GM12865 (cell line): ENCODE results near the gene WDCP.
"Not testable (repeated sequence)": the region's sequence is repeated elsewhere in the genome, so short reads cannot be mapped to it uniquely, and the experiment has no call there.

ENCODE experiments used
- DNase-seq: peaks from one replicate; pipeline ENCODE4 v3.0.0; 2010; ENCODE audit warnings: low read depth
- H3K4me3 ChIP-seq: 2 replicates; pipeline ENCODE4 v1.5.1; 2011; ENCODE audit warnings: mild to moderate bottlenecking, low read depth, low read length, control low read depth
- TF ChIP-seq, protein P1 (sequence below): IDR thresholded peaks from 2 replicates; pipeline ENCODE4 v1.5.1; 2011; ENCODE audit warnings: low read length, control low read depth, low read depth, inconsistent platforms; ENCODE audit not compliant: insufficient read depth; ENCODE audit errors: missing control alignments

WDCP gene

GRCh38 chr2:24049485-24050021, 2.4 kb upstream of the WDCP start, which contains the start of gene FKBP1B:
FKBP1B (plus strand) TSS chr2:24049741; CDS start chr2:24049850, 109 bp downstream.
- TF ChIP-seq, protein P1, sequence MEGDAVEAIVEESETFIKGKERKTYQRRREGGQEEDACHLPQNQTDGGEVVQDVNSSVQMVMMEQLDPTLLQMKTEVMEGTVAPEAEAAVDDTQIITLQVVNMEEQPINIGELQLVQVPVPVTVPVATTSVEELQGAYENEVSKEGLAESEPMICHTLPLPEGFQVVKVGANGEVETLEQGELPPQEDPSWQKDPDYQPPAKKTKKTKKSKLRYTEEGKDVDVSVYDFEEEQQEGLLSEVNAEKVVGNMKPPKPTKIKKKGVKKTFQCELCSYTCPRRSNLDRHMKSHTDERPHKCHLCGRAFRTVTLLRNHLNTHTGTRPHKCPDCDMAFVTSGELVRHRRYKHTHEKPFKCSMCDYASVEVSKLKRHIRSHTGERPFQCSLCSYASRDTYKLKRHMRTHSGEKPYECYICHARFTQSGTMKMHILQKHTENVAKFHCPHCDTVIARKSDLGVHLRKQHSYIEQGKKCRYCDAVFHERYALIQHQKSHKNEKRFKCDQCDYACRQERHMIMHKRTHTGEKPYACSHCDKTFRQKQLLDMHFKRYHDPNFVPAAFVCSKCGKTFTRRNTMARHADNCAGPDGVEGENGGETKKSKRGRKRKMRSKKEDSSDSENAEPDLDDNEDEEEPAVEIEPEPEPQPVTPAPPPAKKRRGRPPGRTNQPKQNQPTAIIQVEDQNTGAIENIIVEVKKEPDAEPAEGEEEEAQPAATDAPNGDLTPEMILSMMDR = no peak
- DNase-seq = peak; percentile 69
- peak within 1 kb of the TSS; percentile 70 for H3K4me3 ChIP-seq

GRCh38 chr2:24048769-24049484, 1.7 kb upstream of the WDCP start:
- peak overlapping the region; percentile 70 for H3K4me3 ChIP-seq
- no peak for DNase-seq
- TF ChIP-seq, protein P1 = no peak

- TF ChIP-seq, protein P1 = no peak
- DNase-seq = no peak
- H3K4me3 ChIP-seq = no peak overlapping the region; the same call in 1 of the 2 replicates
Measured at GRCh38 chr2:24047703-24048033, 477 bp upstream of the WDCP start.

- TF ChIP-seq, protein P1 = no peak
- H3K4me3 ChIP-seq = peak overlapping the region; percentile 91
- DNase-seq = no peak
Measured at GRCh38 chr2:24046599-24046929, 627 bp downstream of the WDCP start.

DNA sequence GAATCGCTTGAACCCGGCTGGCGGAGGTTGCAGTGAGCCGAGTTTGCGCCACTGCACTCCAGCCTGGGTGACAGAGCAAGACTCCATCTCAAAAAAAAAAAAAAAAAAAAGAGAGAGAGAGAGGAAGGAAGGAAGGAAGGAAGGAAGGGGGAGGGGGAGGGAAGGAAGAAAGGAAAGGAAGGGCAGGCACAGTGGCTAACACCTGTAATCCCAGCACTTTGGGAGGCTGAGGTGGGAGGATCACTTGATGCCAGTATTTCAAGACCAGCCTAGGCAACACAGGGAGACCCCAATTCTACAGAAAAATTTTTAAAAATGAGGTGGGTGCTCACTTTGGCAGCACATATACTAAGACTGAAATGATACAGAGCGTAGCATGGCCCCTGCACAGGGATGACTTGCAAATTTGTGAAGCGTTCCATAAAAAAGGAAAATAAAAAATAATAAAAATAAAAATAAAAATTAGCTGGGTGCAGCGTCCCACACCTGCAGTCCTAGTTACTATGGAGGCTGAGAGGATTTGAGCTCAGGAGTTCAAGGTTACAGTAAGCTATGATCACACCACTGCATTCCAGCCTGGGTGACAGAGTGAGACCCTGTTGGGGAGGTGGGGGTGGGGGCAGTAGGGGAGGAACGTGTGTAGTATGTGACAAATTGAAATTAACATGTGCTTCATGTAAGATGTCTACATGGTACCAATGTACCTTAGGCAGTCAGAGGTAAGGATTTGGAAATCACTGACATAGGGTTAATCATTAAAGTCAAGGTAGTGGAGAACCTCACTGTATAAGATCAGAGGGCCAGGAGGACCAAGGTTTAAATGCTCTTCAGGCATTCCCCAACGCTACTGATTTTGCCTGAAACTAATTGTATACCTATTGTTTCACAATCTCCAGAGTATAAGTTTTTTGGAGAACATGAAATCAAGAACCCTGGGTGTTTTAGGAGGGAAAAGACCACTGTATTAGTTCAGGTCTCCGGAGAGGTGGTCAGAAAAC, 1.4 kb downstream of the WDCP start:
- peak overlapping the region; percentile 91 for H3K4me3 ChIP-seq

GRCh38 chr2:24043133-24043532, 4.1 kb downstream of the WDCP start:
- DNase-seq, H3K4me3 ChIP-seq: not testable (repeated sequence)

More for the DNA sequence above, 1.4 kb downstream of the WDCP start:
- no peak for DNase-seq
- TF ChIP-seq, protein P1 = no peak

DNA sequence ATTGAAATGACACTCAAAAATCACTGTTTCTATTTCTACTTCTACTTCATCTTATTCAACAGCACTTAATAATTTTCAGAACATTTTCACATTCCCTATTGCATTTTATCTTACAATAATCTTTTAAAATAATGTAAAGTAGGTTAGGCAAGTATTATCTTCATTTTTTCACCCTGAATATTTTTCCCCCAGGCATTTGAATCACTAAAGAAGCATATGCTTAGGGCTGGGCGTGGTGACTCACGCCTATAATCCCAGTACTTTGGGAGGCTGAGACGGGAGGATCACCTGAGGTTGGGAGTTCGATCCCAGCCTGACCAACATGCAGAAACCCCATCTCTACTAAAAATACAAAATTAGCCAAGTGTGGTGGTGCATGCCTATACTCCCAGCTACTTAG, 6.7 kb downstream of the WDCP start:
- TF ChIP-seq, protein P1 = no peak
- DNase-seq = no peak

More for the DNA sequence above, 6.7 kb downstream of the WDCP start:
- no peak overlapping the region for H3K4me3 ChIP-seq
